Loucy (cell line): ENCODE data around the gene CABLES1.

Experiments
- EZH2phosphoT487 ChIP-seq: fragments of 200-600 bp; IDR thresholded peaks from 2 replicates; pipeline ENCODE4 v1.6.1; 2018; ENCODE audit warnings: antibody characterized with exemption, mild to moderate bottlenecking, moderate library complexity, borderline replicate concordance
- TF ChIP-seq, protein P1 (sequence below): fragments of 200-600 bp; sonication (generic); conservative IDR thresholded peaks from 2 replicates; pipeline ENCODE4 v1.5.1; 2014; ENCODE audit warnings: mild to moderate bottlenecking, antibody characterized with exemption, low read length

DNA sequence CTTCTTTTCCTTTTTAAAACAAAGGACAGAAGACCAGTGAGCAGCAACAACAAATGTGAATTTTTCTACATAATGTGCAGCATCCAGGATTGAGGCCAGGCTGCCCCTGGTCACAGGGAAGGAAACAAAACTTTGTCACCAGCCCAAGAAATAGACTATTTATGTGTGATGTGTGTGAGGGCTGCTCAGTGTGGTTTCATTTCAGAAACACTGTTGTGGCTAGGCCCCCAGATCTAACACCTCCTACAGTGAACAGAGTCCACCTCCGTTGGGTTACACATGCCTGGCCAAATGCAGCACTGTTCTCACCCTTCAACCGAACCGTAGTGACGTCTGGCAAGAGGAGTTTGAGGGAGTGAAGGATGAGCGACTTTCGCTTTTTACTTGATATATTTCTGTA is 171.5 kb downstream of the CABLES1 start:
- TF ChIP-seq EZH2phosphoT487, result no peak
- TF ChIP-seq, protein P1, sequence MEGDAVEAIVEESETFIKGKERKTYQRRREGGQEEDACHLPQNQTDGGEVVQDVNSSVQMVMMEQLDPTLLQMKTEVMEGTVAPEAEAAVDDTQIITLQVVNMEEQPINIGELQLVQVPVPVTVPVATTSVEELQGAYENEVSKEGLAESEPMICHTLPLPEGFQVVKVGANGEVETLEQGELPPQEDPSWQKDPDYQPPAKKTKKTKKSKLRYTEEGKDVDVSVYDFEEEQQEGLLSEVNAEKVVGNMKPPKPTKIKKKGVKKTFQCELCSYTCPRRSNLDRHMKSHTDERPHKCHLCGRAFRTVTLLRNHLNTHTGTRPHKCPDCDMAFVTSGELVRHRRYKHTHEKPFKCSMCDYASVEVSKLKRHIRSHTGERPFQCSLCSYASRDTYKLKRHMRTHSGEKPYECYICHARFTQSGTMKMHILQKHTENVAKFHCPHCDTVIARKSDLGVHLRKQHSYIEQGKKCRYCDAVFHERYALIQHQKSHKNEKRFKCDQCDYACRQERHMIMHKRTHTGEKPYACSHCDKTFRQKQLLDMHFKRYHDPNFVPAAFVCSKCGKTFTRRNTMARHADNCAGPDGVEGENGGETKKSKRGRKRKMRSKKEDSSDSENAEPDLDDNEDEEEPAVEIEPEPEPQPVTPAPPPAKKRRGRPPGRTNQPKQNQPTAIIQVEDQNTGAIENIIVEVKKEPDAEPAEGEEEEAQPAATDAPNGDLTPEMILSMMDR, result no peak
